ENCODE data around the gene PDGFB.

Gene PDGFB

GRCh38 chr22:39244496-39245129, at the start of gene PDGFB:
Gene PDGFB, minus strand, starts transcription at chr22:39244982. Its CDS starts 1,019 bp downstream, at chr22:39243963.
- TF ChIP-seq CTCF (IDR thresholded peaks at IDR 0.05; ENCODE audit: low read length) (no peak), EZH2 (IDR thresholded peaks at IDR 0.05; ENCODE audit: borderline replicate concordance, low read length) (no peak)
- H3F3A ChIP-seq (ENCODE audit: insufficient read depth, low read length): no peaks in the 10 kb centered on the region
- 0 out of 2 replicates have a peak, but pooled peaks cover 5% of the 10 kb centered on the region for H3K27me3 ChIP-seq (ENCODE audit: insufficient read depth, low read length)
- H4K20me1 ChIP-seq (ENCODE audit: insufficient read depth, low read length): no peaks in the 10 kb centered on the region
- no peaks in the 10 kb centered on the region for H3K79me2 ChIP-seq (ENCODE audit: insufficient read depth, low read length)
- H3K4me3 ChIP-seq (ENCODE audit: low read depth, low read length, poor library complexity, severe bottlenecking): no peak within 1 kb of the TSS
- H3K4me1 ChIP-seq (ENCODE audit: insufficient read depth, low read length, severe bottlenecking): no peaks in the 10 kb centered on the region
- no peak within 1 kb of the TSS for H3K27ac ChIP-seq (ENCODE audit: low read depth, low read length, poor library complexity, severe bottlenecking)
- no peak within 1 kb of the TSS for H2AFZ ChIP-seq (ENCODE audit: low read length)
- no peak within 1 kb of the TSS for H3K9ac ChIP-seq (ENCODE audit: low read length)
- H3K4me2 ChIP-seq (ENCODE audit: low read length): no peak within 1 kb of the TSS
- no peaks in the 10 kb centered on the region for H3K9me2 ChIP-seq (ENCODE audit: low read depth, low read length)
- H3K36me3 ChIP-seq (ENCODE audit: insufficient read depth, low read length): no peaks in the 10 kb centered on the region
- no peaks in the 10 kb centered on the region for H3K9me3 ChIP-seq (ENCODE audit: low read length)

- Histone ChIP-seq H2AFZ (ENCODE audit: low read length) (no peak overlapping the region), H3K79me2 (ENCODE audit: insufficient read depth, low read length) (no peaks in the 10 kb centered on the region), H3K9me3 (ENCODE audit: low read length) (no peaks in the 10 kb centered on the region), H3K9me2 (ENCODE audit: low read depth, low read length) (no peaks in the 10 kb centered on the region), H3K27me3 (ENCODE audit: insufficient read depth, low read length) (peaks cover 13% of the 10 kb centered on the region), H3K27ac (ENCODE audit: low read depth, low read length, poor library complexity, severe bottlenecking) (no peak overlapping the region), H3K4me3 (ENCODE audit: low read depth, low read length, poor library complexity, severe bottlenecking) (no peak overlapping the region), H3K36me3 (ENCODE audit: insufficient read depth, low read length) (no peaks in the 10 kb centered on the region), H3F3A (ENCODE audit: insufficient read depth, low read length) (no peaks in the 10 kb centered on the region), H3K4me1 (ENCODE audit: insufficient read depth, low read length, severe bottlenecking) (no peaks in the 10 kb centered on the region), H3K4me2 (ENCODE audit: low read length) (no peak overlapping the region), H4K20me1 (ENCODE audit: insufficient read depth, low read length) (no peaks in the 10 kb centered on the region), H3K9ac (ENCODE audit: low read length) (no peak overlapping the region)
- TF ChIP-seq CTCF (IDR thresholded peaks at IDR 0.05; ENCODE audit: low read length): no peak
- no peak for TF ChIP-seq EZH2 (IDR thresholded peaks at IDR 0.05; ENCODE audit: borderline replicate concordance, low read length)
Measured at GRCh38 chr22:39293766-39294368, 49.1 kb upstream of the PDGFB start.

GRCh38 chr22:39292561-39293074, 47.8 kb upstream of the PDGFB start:
- H3K36me3 ChIP-seq (ENCODE audit: insufficient read depth, low read length): no peaks in the 10 kb centered on the region
- no peaks in the 10 kb centered on the region for H3K4me1 ChIP-seq (ENCODE audit: insufficient read depth, low read length, severe bottlenecking)
- no peaks in the 10 kb centered on the region for H3K79me2 ChIP-seq (ENCODE audit: insufficient read depth, low read length)
- H3F3A ChIP-seq (ENCODE audit: insufficient read depth, low read length): no peaks in the 10 kb centered on the region
- H3K4me3 ChIP-seq (ENCODE audit: low read depth, low read length, poor library complexity, severe bottlenecking): no peak overlapping the region
- H3K9me2 ChIP-seq (ENCODE audit: low read depth, low read length): no peaks in the 10 kb centered on the region
- TF ChIP-seq CTCF (IDR thresholded peaks at IDR 0.05; ENCODE audit: low read length) (no peak), EZH2 (IDR thresholded peaks at IDR 0.05; ENCODE audit: borderline replicate concordance, low read length) (no peak)
- no peaks in the 10 kb centered on the region for H4K20me1 ChIP-seq (ENCODE audit: insufficient read depth, low read length)
- H3K27me3 ChIP-seq (ENCODE audit: insufficient read depth, low read length): peaks cover 13% of the 10 kb centered on the region
- H3K4me2 ChIP-seq (ENCODE audit: low read length): no peak overlapping the region
- no peak overlapping the region for H3K9ac ChIP-seq (ENCODE audit: low read length)
- no peaks in the 10 kb centered on the region for H3K9me3 ChIP-seq (ENCODE audit: low read length)
- no peak overlapping the region for H2AFZ ChIP-seq (ENCODE audit: low read length)
- no peak overlapping the region for H3K27ac ChIP-seq (ENCODE audit: low read depth, low read length, poor library complexity, severe bottlenecking)
